Neural cell (in vitro differentiated cells): ENCODE results near the gene PCCA.

Experiments used
- EZH2 ChIP-seq: fragments of 200-600, 300-800 bp; shearing (Covaris generic), sonication (generic); IDR thresholded peaks from 2 replicates; pipeline ENCODE4 v1.6.1; 2014; ENCODE audit warnings: antibody characterized with exemption, low read length, borderline replicate concordance, mild to moderate bottlenecking; ENCODE audit not compliant: insufficient read depth, poor library complexity, severe bottlenecking
- POLR2AphosphoS5 ChIP-seq: IDR thresholded peaks from 2 replicates; pipeline ENCODE4 v1.6.1; 2012
- TF ChIP-seq, protein P1 (sequence below): fragments of 450-650 bp; IDR thresholded peaks from 2 replicates; pipeline ENCODE4 v1.5.1; 2014; ENCODE audit warnings: antibody characterized with exemption, mild to moderate bottlenecking, moderate library complexity; ENCODE audit not compliant: poor library complexity, severe bottlenecking

DNA sequence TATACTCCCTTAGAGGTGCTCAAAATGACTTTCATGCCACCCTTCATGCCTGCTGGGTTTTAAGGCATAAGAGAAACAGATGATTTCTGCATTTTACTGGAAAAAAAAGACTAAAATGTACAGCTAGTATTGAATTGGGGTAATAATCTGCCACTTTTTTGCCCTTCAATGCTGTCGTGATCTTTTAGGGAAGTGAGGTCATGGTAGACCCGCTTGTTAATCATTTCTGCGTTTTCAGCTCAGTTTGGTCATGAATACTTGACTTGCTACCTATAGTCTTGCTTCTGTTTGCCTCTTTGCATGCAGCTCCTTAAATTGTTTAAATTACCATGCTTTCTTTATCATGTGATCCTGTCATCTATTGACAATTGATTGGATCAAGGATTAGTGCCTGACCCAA lies 90.4 kb downstream of the PCCA start:
- TF ChIP-seq, protein P1, sequence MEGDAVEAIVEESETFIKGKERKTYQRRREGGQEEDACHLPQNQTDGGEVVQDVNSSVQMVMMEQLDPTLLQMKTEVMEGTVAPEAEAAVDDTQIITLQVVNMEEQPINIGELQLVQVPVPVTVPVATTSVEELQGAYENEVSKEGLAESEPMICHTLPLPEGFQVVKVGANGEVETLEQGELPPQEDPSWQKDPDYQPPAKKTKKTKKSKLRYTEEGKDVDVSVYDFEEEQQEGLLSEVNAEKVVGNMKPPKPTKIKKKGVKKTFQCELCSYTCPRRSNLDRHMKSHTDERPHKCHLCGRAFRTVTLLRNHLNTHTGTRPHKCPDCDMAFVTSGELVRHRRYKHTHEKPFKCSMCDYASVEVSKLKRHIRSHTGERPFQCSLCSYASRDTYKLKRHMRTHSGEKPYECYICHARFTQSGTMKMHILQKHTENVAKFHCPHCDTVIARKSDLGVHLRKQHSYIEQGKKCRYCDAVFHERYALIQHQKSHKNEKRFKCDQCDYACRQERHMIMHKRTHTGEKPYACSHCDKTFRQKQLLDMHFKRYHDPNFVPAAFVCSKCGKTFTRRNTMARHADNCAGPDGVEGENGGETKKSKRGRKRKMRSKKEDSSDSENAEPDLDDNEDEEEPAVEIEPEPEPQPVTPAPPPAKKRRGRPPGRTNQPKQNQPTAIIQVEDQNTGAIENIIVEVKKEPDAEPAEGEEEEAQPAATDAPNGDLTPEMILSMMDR = no peak
- TF ChIP-seq EZH2 (no peak), POLR2AphosphoS5 (no peak)
